ENCODE measurements around the gene ECHDC3.

Gene ECHDC3

GRCh38 chr10:11787374-11787773 lies 45.2 kb downstream of the ECHDC3 start:
- no peak for DNase-seq

DNA sequence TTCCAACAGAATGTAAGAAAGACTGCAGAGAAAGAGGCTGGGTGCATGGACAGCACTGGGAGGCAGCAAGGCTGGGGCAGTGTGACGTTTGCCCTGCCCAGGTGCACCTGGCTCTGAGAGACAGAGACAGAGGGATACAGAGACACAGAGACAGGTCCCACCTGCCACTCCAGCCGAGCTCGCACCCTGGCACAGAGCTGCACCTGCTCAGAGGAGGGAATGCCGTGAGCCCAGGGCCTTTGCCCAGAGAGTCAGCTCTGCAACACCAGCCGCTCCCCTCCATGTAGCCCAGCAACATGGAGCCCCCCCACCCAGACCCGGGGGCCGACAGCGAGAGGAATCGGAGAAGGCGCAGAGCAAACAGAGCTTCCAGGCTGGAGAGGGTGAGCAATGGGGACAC lies 45.7 kb downstream of the ECHDC3 start:
- no peak for DNase-seq

DNA sequence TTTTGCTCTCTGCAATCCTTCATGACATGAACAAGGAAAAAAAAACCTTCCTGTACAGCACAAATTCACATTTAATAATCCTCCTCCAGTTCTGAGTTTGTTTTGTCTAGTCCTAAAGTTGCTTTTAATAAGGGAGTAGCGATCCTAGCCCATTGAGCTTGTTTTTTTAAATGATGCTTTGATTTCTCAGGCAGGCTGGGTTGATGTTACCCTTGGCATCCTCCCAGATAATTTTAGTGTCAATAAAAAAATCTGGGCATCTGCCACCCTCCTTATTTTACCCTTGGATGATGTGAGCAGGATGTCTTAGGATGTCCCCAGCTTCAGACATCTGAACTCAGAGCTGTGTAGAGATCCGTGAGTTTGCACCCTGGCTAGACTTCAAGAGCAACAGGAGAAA lies 47.1 kb downstream of the ECHDC3 start:
- DNase-seq = peak; percentile 60

DNA sequence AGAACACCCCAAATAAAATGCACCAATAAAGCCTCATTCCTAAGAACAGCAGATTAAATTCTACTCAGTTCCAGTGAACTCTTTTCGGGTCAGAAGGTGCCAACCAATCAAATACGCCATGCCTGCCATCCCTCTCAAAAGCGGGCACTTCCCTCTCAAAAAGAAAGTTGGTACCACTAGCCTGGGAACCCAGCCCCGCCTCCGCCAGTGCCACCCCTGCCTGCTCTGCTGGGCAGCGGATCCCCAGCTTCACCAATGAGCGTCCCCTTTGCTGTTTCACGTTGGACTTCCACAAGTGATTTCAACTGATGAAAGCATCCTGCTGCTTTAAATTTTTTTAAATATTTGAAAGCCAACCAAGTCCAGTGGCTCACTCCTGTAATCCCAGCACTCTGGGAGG lies 47.8 kb downstream of the ECHDC3 start:
- no peak for DNase-seq

DNA sequence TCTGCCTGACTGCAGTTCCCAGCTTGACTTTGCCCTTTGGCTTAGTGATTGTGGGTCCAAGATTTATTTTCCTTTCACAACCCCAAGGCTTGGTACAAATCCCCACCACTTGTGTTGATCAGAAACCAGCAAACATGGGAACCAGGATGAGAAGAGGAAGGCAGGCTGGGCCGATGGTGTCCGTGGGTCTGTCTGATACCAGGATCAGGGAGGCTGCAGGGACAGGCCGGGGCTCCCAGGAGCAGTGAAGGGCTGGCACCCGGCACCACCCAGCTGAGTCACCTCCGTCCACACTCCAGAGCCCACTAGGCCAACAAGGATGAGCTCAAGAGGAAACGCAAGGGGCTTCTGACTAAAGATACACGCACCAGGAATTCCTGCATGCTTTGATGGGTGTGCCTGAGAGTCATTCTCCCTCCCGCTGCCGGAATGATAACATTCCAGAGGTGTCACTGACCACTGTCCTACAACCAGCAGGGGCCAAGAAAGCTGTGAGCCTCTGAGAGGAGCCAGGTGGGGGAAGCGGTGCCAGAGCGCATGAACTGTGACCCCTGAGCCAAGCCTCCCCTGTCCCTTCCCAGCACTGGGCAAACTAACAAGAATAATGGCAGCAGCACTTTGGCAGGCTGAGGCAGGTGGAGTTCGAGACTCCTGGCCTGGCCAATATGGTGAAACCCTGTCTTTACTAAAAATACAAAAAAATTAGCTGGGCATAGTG lies 51.7 kb downstream of the ECHDC3 start:
- DNase-seq = no peak

DNA sequence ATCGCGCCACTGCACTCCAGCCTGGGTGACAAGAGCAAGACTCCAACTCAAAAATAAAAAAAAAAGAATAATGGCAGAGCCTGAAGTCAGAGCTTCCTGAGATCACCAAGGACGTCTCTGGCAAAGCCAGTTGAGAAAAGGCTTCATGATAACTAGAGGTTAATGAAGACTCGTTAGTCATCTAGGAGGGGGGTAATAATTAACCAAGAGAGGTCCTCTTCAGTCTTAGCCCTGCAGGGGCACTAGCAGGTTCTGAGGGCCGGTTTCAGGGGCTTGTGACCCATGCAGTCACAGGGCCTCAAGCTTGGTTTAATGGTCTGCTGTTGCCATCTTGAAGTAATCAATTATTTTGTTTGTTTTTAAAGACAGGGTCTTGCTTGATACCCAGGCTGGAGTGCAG lies 52.4 kb downstream of the ECHDC3 start:
- no peak for DNase-seq

GRCh38 chr10:11795101-11795920 lies 53.1 kb downstream of the ECHDC3 start:
- no peak for DNase-seq

GRCh38 chr10:11796474-11796873 lies 54.3 kb downstream of the ECHDC3 start:
- DNase-seq = peak; percentile 43

DNA sequence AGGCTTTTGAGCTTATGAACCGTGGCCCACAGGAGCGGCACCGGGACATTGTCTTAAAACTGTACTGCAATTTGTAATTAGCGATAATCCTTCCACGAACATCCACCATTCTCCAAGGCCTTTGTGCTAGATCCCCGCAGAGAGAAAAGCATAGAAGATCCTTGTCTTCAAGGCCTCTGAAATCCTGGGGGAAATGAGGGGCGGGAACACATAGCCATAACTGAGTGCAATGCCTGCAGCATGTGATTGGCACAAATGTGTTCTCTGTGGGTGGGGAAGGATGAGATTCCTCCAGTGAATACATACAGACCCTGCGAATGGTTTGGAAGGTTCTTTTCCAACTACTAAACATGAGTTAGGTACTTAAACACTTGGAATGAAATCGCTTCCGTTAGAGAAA lies 55.1 kb downstream of the ECHDC3 start:
- DNase-seq = no peak

- no peak for DNase-seq
Observed at GRCh38 chr10:11797847-11798633, 55.9 kb downstream of the ECHDC3 start.

GRCh38 chr10:11798845-11799735 lies 56.9 kb downstream of the ECHDC3 start:
- DNase-seq = peak; percentile 31

- no peak for DNase-seq
Observed at GRCh38 chr10:11799736-11800080, 57.5 kb downstream of the ECHDC3 start.

DNA sequence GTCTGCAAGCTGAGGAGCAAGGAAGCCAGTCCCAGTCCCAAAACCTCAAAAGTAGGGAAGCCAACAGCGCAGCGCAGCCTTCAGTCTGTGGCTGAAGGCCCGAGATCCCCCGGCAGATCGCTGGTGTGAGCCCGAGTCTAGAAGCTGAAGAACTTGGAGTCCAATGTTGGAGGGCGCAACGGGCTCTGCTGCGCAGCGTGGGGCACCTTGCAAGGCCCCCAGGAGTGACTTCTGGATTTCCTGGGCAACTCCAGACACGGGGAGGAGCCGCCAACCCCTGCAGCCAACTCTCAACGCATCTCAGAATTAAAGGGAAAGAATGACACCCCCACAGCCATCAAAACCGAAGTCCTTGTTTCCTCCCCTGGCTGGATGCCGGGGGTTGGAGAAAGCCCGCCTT lies 62.2 kb downstream of the ECHDC3 start:
- DNase-seq = no peak

GRCh38 chr10:11805792-11806191 lies 63.6 kb downstream of the ECHDC3 start:
- no peak for DNase-seq

GRCh38 chr10:11806706-11807105 lies 64.5 kb downstream of the ECHDC3 start:
- no peak for DNase-seq

- DNase-seq = no peak
Observed at GRCh38 chr10:11808808-11809207, 66.6 kb downstream of the ECHDC3 start.

DNA sequence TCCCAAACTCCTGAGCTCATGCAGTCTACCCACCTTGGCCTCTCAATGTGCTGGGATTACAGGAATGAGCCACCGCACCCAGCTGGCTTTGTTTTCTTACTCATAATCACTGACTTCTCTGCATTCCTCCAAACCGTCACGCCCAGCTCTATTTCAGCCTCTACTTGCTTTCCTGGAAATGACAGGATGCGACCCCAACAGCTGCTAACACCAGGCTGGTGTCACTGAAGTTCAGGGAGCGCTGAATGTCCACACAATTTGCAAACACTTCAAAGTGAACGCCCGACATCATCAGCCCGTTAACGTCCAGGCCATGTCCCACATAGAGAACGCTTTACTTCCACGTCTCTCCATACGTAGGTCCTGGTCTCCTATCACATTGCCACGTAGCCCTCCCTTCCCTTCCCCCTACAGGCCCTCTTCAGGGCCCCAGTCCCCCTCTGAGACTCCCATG lies 68.2 kb downstream of the ECHDC3 start:
- peak; percentile 67 for DNase-seq

GRCh38 chr10:11810973-11811372 lies 68.8 kb downstream of the ECHDC3 start:
- DNase-seq = no peak

- no peak for DNase-seq
Observed at GRCh38 chr10:11813177-11813576, 71.0 kb downstream of the ECHDC3 start.
